ENCODE results near the gene KIF23.
A peak's percentile ranks its signal among the peaks of the same experiment; 100 is the strongest.
"Not testable (repeated sequence)": the region's sequence is repeated elsewhere in the genome, so short reads cannot be mapped to it uniquely, and the experiment has no call there.

KIF23 gene

GRCh38 chr15:69413822-69414700 lies at the start of gene KIF23:
TSS of gene KIF23 (plus strand) at chr15:69414349. CDS start at chr15:69414466, 117 bp downstream.
- intact Hi-C loops (cut with DNase I): no loop called here
- DNase-seq: peak; percentile 71 to 98 (median 88)

GRCh38 chr15:69367236-69367635 lies 46.9 kb upstream of the KIF23 start:
- DNase-seq: no peak

GRCh38 chr15:69369631-69370030 lies 44.5 kb upstream of the KIF23 start:
- intact Hi-C loops (cut with DNase I): no loop called here
- no peak for DNase-seq

More at GRCh38 chr15:69367236-69367635, 46.9 kb upstream of the KIF23 start:
- intact Hi-C loops (cut with DNase I): no loop called here

- intact Hi-C loops (cut with DNase I): no loop called here
- no peak for DNase-seq
Measured at GRCh38 chr15:69373406-69373805, 40.7 kb upstream of the KIF23 start.

- intact Hi-C loops (cut with DNase I): no loop called here
- no peak for DNase-seq
Measured at GRCh38 chr15:69375151-69375790, 38.9 kb upstream of the KIF23 start.

GRCh38 chr15:69377216-69377970 lies 36.8 kb upstream of the KIF23 start:
- intact Hi-C loops (cut with DNase I): no loop called here

GRCh38 chr15:69380100-69380725 lies 33.9 kb upstream of the KIF23 start:
- intact Hi-C loops (cut with DNase I): no loop called here
- no peak for DNase-seq

More at GRCh38 chr15:69377216-69377970, 36.8 kb upstream of the KIF23 start:
- no peak for DNase-seq

GRCh38 chr15:69380726-69381105 lies 33.4 kb upstream of the KIF23 start:
- DNase-seq: no peak
- intact Hi-C loops (cut with DNase I): no loop called here

- intact Hi-C loops (cut with DNase I); DNase-seq: not testable (repeated sequence)
Measured at GRCh38 chr15:69382176-69382575, 32.0 kb upstream of the KIF23 start.

GRCh38 chr15:69384066-69384465 lies 30.1 kb upstream of the KIF23 start:
- DNase-seq; intact Hi-C loops (cut with DNase I): not testable (repeated sequence)

- intact Hi-C loops (cut with DNase I): no loop called here
Measured at GRCh38 chr15:69384626-69385598, 29.2 kb upstream of the KIF23 start.

GRCh38 chr15:69385831-69386230 lies 28.3 kb upstream of the KIF23 start:
- intact Hi-C loops (cut with DNase I): no loop called here
- DNase-seq: no peak

More at GRCh38 chr15:69384626-69385598, 29.2 kb upstream of the KIF23 start:
- no peak for DNase-seq

- DNase-seq: no peak
- intact Hi-C loops (cut with DNase I): no loop called here
Measured at GRCh38 chr15:69386284-69386683, 27.9 kb upstream of the KIF23 start.

- intact Hi-C loops (cut with DNase I): no loop called here
- peak in 3 of 10 donors; percentile 10 to 90 (median 41) for DNase-seq
Measured at GRCh38 chr15:69388260-69388705, 25.9 kb upstream of the KIF23 start.

- no peak for DNase-seq
- intact Hi-C loops (cut with DNase I): no loop called here
Measured at GRCh38 chr15:69389426-69389825, 24.7 kb upstream of the KIF23 start.

GRCh38 chr15:69390575-69390974 lies 23.6 kb upstream of the KIF23 start:
- intact Hi-C loops (cut with DNase I): loop anchor here (5.0 to 10.0 kb wide), 2 partner anchors 126 to 228 kb away; partner anchors contain the start of gene GLCE
- DNase-seq: no peak

- no peak for DNase-seq
- intact Hi-C loops (cut with DNase I): loop anchor here (5.0 to 10.0 kb wide), 2 partner anchors 126 to 229 kb away; partner anchors contain the start of gene GLCE
Measured at GRCh38 chr15:69391046-69391757, 22.9 kb upstream of the KIF23 start.

GRCh38 chr15:69392352-69392751 lies 21.8 kb upstream of the KIF23 start:
- no peak for DNase-seq
- intact Hi-C loops (cut with DNase I): loop anchor here (5.0 to 10.0 kb wide), 2 partner anchors 128 to 230 kb away; partner anchors contain the start of gene GLCE
